PC-3 (cell line): ENCODE results near the gene EID2. TPM values are rescaled to one million over a fixed set of nuclear protein-coding genes. Genes with fewer than 3 reads are reported as not detected.

Source experiments
- ATAC-seq: fragments of 200-7000 bp; cut with Tn5 transposase; 2 replicates; pipeline ENCODE4 v1.9.1; 2020; ENCODE audit warnings: mild to moderate bottlenecking, moderate library complexity
- BruUV-seq: library from RNA; stranded (reverse); fragments of 400-500 nt; replicated peaks from 2 replicates; lab custom pipeline; 2021; lab: Mats Ljungman, UMichigan
- CTCF ChIA-PET: fragments of 300-600 bp; sonication (Branson Sonifier 250); formaldehyde crosslinking; loops from one replicate; lab custom pipeline; 2022; ENCODE audit warnings: antibody characterized with exemption; lab: Charles Lee
- POLR2A ChIA-PET: fragments of 300-600 bp; sonication (Branson Sonifier 250); formaldehyde crosslinking; loops from one replicate; lab custom pipeline; 2022; ENCODE audit warnings: antibody characterized with exemption; ENCODE audit not compliant: unreplicated experiment; lab: Charles Lee
- DNase-seq: peaks from one replicate; pipeline ENCODE4 v3.0.0-alpha.2; 2015
- H2AFZ ChIP-seq: fragments of 300-600 bp; sonication (generic); 2 replicates; pipeline ENCODE4 v1.6.0; 2016; ENCODE audit warnings: antibody characterized with exemption, low read length
- H3F3A ChIP-seq: fragments of 300-600 bp; sonication (generic); one replicate; pipeline ENCODE4 v1.6.0; 2017; ENCODE audit warnings: antibody characterized with exemption, low read length, control low read depth, mild to moderate bottlenecking; ENCODE audit not compliant: unreplicated experiment
- H3K27ac ChIP-seq: fragments of 300-600 bp; sonication (generic); 2 replicates; pipeline ENCODE4 v1.5.1; 2016; ENCODE audit warnings: mild to moderate bottlenecking, low read length
- H3K27me3 ChIP-seq: fragments of 300-600 bp; sonication (generic); 2 replicates; pipeline ENCODE4 v1.6.1; 2016; ENCODE audit warnings: low read length, mixed read lengths
- H3K36me3 ChIP-seq: fragments of 300-600 bp; sonication (generic); 2 replicates; pipeline ENCODE4 v1.6.1; 2016; ENCODE audit warnings: low read depth, mixed run types, low read length, mixed read lengths
- H3K4me1 ChIP-seq: fragments of 300-600 bp; sonication (generic); 2 replicates; pipeline ENCODE4 v1.5.1; 2016; ENCODE audit warnings: low read length; ENCODE audit not compliant: insufficient read depth
- H3K4me2 ChIP-seq: fragments of 300-600 bp; sonication (generic); 2 replicates; pipeline ENCODE4 v1.6.0; 2016; ENCODE audit warnings: low read length
- H3K4me3 ChIP-seq: fragments of 300-600 bp; sonication (generic); 2 replicates; pipeline ENCODE4 v1.5.1; 2016; ENCODE audit warnings: mild to moderate bottlenecking, low read length, mixed read lengths
- H3K79me2 ChIP-seq: fragments of 300-600 bp; sonication (generic); 2 replicates; pipeline ENCODE4 v1.6.1; 2017; ENCODE audit warnings: low read length, mixed read lengths
- H3K9ac ChIP-seq: fragments of 300-600 bp; sonication (generic); 2 replicates; pipeline ENCODE4 v1.6.0; 2016; ENCODE audit warnings: mild to moderate bottlenecking, low read length
- H3K9me2 ChIP-seq: fragments of 300-600 bp; sonication (generic); replicated peaks from 2 replicates; pipeline ENCODE4 v1.6.1; 2016; ENCODE audit warnings: mixed run types, low read length, mixed read lengths
- H3K9me3 ChIP-seq: fragments of 300-600 bp; sonication (generic); 2 replicates; pipeline ENCODE4 v1.6.1; 2016; ENCODE audit warnings: low read length, mixed read lengths
- H4K20me1 ChIP-seq: fragments of 300-600 bp; sonication (generic); 2 replicates; pipeline ENCODE4 v1.6.1; 2016; ENCODE audit warnings: low read length, mixed read lengths
- EZH2 ChIP-seq: fragments of 300-600 bp; sonication (generic); IDR thresholded peaks from one replicate; pipeline ENCODE4 v1.6.1; 2017; ENCODE audit warnings: antibody characterized with exemption, mild to moderate bottlenecking, low read length; ENCODE audit not compliant: unreplicated experiment
- EZH2phosphoT487 ChIP-seq: fragments of 300-600 bp; sonication (generic); IDR thresholded peaks from 2 replicates; pipeline ENCODE4 v1.6.1; 2018; ENCODE audit warnings: mild to moderate bottlenecking, antibody characterized with exemption, low read length, borderline replicate concordance
- intact Hi-C: fragments of 100-400 bp; cut with micrococcal nuclease; formaldehyde crosslinking; loops from 2 replicates; pipeline ENCODE4 v1.9.0; 2023
- total RNA-seq: library from RNA; depleted of rRNA; stranded (reverse); fragments of >200 nt; gene quantifications from 2 replicates; pipeline ENCODE4 v1.2.3, GENCODE V29; 2014
- TF ChIP-seq, protein P1 (sequence below): fragments of 300-600 bp; sonication (generic); conservative IDR thresholded peaks from 2 replicates; pipeline ENCODE4 v1.5.1; 2017; ENCODE audit warnings: antibody characterized with exemption, low read depth, mild to moderate bottlenecking, low read length

EID2 gene
- total RNA-seq, 1 experiment from 2014 or later = 11.3 TPM

DNA sequence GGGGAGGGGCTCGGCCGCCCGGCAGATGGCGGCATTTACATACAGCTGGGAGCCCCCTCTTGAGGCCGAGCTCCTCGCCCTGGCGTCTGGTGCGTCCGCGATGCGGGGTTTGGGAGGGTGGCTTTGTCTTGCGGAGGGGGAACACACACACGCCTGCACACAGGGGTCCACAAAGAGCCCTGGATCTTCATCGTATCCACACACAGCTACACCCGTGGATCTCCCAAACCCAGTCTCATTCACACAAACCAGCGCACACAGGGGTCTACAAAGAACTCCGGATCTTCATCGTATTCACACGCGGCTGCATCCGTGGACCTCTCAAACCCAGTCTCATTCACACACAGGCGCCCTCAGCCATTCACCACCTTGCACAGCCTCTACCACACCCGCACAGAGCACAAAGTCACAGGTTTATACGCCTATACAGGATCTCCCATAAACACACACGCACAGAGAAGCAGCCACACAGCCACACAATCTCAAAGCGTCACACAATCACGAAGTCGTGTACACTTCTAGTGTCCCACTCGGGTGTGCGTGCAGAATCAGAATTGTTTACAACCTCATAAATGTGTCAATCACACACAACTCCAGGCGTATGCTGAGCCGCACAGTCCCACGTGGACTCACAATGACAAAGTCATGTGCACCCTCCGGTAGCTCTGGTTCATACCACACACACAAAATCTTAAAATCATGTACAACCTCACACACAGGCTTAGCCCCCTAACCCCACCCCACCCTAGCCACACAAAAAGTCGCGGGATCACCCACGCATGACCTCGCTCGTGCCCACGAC lies 41.8 kb downstream of the EID2 start:
- Histone ChIP-seq H3K79me2 (no peaks in the 10 kb centered on the region), H3K4me2 (peak overlapping the region; percentile 95), H3F3A (no peaks in the 10 kb centered on the region), H3K9me2 (no peaks in the 10 kb centered on the region), H3K27ac (no peak overlapping the region), H2AFZ (peak overlapping the region; percentile 98), H3K9ac (no peak overlapping the region), H3K4me1 (peaks cover 7% of the 10 kb centered on the region), H3K9me3 (no peaks in the 10 kb centered on the region), H3K27me3 (no peaks in the 10 kb centered on the region), H3K4me3 (peak overlapping the region; percentile 63), H4K20me1 (no peaks in the 10 kb centered on the region), H3K36me3 (no peaks in the 10 kb centered on the region)
- no TSS peak for BruUV-seq
- DNase-seq (peak; percentile 50), ATAC-seq (peak; percentile 72)
- TF ChIP-seq EZH2phosphoT487 (no peak), EZH2 (no peak)
- TF ChIP-seq, protein P1, sequence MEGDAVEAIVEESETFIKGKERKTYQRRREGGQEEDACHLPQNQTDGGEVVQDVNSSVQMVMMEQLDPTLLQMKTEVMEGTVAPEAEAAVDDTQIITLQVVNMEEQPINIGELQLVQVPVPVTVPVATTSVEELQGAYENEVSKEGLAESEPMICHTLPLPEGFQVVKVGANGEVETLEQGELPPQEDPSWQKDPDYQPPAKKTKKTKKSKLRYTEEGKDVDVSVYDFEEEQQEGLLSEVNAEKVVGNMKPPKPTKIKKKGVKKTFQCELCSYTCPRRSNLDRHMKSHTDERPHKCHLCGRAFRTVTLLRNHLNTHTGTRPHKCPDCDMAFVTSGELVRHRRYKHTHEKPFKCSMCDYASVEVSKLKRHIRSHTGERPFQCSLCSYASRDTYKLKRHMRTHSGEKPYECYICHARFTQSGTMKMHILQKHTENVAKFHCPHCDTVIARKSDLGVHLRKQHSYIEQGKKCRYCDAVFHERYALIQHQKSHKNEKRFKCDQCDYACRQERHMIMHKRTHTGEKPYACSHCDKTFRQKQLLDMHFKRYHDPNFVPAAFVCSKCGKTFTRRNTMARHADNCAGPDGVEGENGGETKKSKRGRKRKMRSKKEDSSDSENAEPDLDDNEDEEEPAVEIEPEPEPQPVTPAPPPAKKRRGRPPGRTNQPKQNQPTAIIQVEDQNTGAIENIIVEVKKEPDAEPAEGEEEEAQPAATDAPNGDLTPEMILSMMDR = peak; percentile 47
- intact Hi-C loops = loop anchor here (5.0 kb wide), 1 partner anchor 34 kb away; the partner anchor contains the start of gene EID2B
- POLR2A ChIA-PET = no interaction called here
- CTCF ChIA-PET = interaction anchor here (0.6 to 0.7 kb wide), 4 partner anchors 15 to 42 kb away, joined by 3 to 4 read pairs (median 3); partner anchors contain the start of genes EID2 and EID2B

DNA sequence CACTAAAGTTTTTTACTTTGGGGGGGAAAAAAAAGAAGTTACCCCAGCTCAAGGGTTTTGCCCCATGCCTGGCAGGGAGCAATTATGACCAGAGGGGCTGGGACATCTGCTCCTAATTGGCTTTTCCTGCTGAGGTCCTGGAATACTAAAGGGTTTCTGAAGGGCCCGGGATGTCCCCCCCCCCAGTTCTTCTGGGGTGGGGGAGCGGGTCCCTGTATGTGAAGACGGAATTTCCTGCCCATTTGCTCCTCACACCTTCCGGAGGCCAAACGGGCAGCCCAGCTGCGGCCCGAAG lies 42.3 kb downstream of the EID2 start:
- no peaks in the 10 kb centered on the region for H3K79me2 ChIP-seq
- no peaks in the 10 kb centered on the region for H4K20me1 ChIP-seq
- peak overlapping the region; percentile 95 for H3K4me2 ChIP-seq
- no peaks in the 10 kb centered on the region for H3K9me2 ChIP-seq
- H3K27me3 ChIP-seq = no peaks in the 10 kb centered on the region
- no TSS peak for BruUV-seq
- peak overlapping the region; percentile 63 for H3K4me3 ChIP-seq
- no peaks in the 10 kb centered on the region for H3F3A ChIP-seq
- POLR2A ChIA-PET = interaction anchor here (0.7 kb wide), 1 partner anchor 37 kb away, joined by 5 read pairs; no protein-coding TSS in a partner anchor
- ATAC-seq (no peak), DNase-seq (no peak)
- no peak overlapping the region for H3K27ac ChIP-seq
- peak overlapping the region; percentile 98 for H2AFZ ChIP-seq
- CTCF ChIA-PET = interaction anchor here (0.6 kb wide), 2 partner anchors 15 to 35 kb away, joined by 3 read pairs; partner anchors contain the start of gene EID2B
- H3K9ac ChIP-seq = no peak overlapping the region
- TF ChIP-seq EZH2 (no peak), EZH2phosphoT487 (no peak)
- TF ChIP-seq, protein P1 = no peak
- intact Hi-C loops = loop anchor here (5.0 kb wide), 1 partner anchor 35 kb away; the partner anchor contains the start of gene EID2B
- H3K9me3 ChIP-seq = no peaks in the 10 kb centered on the region
- peaks cover 12% of the 10 kb centered on the region for H3K4me1 ChIP-seq
- H3K36me3 ChIP-seq = no peaks in the 10 kb centered on the region

DNA sequence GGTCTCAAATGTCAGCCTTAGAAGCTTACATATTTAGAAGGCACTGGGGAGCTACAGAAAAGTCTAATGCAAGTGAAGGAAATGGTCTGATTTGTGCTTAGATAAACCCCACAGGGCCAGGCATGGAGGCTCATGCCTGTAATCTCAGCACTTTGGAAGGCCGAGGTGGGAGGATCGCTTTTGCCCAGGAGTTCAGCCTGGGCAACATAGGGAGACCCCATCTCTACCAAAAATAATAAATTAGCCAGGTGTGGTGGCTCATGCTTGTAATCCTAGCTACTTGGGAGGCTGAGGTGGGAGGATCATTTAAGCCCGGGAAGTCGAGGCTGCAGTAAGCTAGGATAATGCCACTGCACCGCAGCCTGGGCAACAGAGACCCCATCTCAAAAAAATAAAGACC lies 43.9 kb downstream of the EID2 start:
- ChIA-PET POLR2A (no interaction called here), CTCF (no interaction called here)
- intact Hi-C loops = loop anchor here (5.0 kb wide), 1 partner anchor 36 kb away; the partner anchor contains the start of gene EID2B
- Histone ChIP-seq H3K4me3 (no peak overlapping the region), H3K9me2 (no peaks in the 10 kb centered on the region), H4K20me1 (no peaks in the 10 kb centered on the region), H2AFZ (no peak overlapping the region), H3K27me3 (no peaks in the 10 kb centered on the region), H3K4me1 (peaks cover 12% of the 10 kb centered on the region), H3K9me3 (no peaks in the 10 kb centered on the region), H3K79me2 (no peaks in the 10 kb centered on the region), H3F3A (no peaks in the 10 kb centered on the region), H3K36me3 (no peaks in the 10 kb centered on the region), H3K9ac (no peak overlapping the region), H3K27ac (no peak overlapping the region), H3K4me2 (no peak overlapping the region)
- no peak for ATAC-seq
- no TSS peak for BruUV-seq
- no peak for TF ChIP-seq EZH2phosphoT487
- TF ChIP-seq EZH2 = no peak
- TF ChIP-seq, protein P1 = no peak
- DNase-seq = no peak
